Mononuclear cell (primary cell): Measurements from ENCODE around the gene FNDC3A. TPM values are rescaled to one million over a fixed set of nuclear protein-coding genes. Genes with fewer than 3 reads are reported as not detected.
"Not testable (repeated sequence)": the region's sequence is repeated elsewhere in the genome, so short reads cannot be mapped to it uniquely, and the experiment has no call there.

ENCODE experiments used
- H3K27me3 ChIP-seq: 2 replicates; pipeline ENCODE4 v1.6.0; 2011; ENCODE audit warnings: low read length, control low read depth; ENCODE audit not compliant: insufficient read depth
- H3K4me1 ChIP-seq: 2 replicates; pipeline ENCODE4 v1.5.1; 2011; ENCODE audit warnings: mild to moderate bottlenecking, low read length, control low read depth; ENCODE audit not compliant: insufficient read depth
- H3K4me3 ChIP-seq: 2 replicates; pipeline ENCODE4 v1.5.1; 2011; ENCODE audit warnings: mild to moderate bottlenecking, low read length, moderate library complexity
- H3K9me3 ChIP-seq: 2 replicates; pipeline ENCODE4 v1.5.1; 2011; ENCODE audit warnings: low read depth, mild to moderate bottlenecking, control low read depth, low read length
- total RNA-seq: library from RNA; depleted of rRNA; stranded (reverse); fragments of >200 nt; gene quantifications from one replicate; pipeline ENCODE4 v1.2.3, GENCODE V29; 2012

Gene FNDC3A
- total RNA-seq, 1 donor = 29.5 TPM

DNA sequence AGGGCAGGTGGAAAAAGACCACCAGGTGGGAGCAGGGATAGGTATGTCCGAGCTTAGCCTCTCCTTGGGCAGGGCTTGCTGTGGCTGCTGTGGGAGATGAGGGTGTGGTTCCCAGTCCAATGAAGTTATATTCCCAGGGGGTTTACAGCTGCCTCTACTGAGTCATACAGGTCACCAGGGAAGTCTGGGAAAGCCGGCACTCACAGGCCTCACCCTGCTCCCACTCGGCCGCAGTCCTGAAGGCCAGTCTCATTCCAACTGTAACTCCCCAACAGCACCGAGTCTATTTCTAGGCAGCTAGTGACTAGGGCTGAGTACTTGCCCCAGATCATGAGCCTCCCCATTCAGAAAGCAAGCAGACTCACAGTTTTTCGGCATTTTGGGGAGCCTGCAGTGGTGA, 77.1 kb downstream of the FNDC3A start:
- Histone ChIP-seq H3K27me3 (no peaks in the 10 kb centered on the region), H3K4me3 (no peak overlapping the region), H3K9me3 (no peaks in the 10 kb centered on the region), H3K4me1 (no peaks in the 10 kb centered on the region)

- Histone ChIP-seq H3K4me3 (no peak overlapping the region), H3K9me3 (no peaks in the 10 kb centered on the region), H3K27me3 (no peaks in the 10 kb centered on the region), H3K4me1 (no peaks in the 10 kb centered on the region)
Observed at GRCh38 chr13:49053215-49053614, 77.5 kb downstream of the FNDC3A start.

- H3K27me3 ChIP-seq = no peaks in the 10 kb centered on the region
- no peaks in the 10 kb centered on the region for H3K9me3 ChIP-seq
- no peak overlapping the region for H3K4me3 ChIP-seq
- no peaks in the 10 kb centered on the region for H3K4me1 ChIP-seq
Observed at GRCh38 chr13:49053906-49054305, 78.2 kb downstream of the FNDC3A start.

DNA sequence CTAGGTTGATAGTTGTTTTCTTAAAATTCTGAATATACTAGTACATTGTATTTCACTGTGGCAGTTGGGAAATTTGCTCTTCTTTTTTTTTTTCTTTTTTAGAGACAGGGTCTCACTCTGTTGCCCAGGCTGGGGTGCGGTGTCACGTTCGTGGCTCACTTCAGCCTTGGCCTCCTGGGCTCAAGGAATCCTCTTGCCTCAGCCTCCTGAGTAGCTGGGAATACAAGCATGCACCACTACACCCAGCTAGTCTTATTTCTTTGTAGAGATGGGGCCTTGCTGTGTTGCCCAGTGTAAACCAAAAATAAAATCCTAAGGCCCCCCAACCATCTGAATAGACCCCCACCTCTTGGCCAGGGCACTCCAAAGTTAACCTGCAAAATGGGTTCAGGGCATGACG, 79.3 kb downstream of the FNDC3A start:
- no peaks in the 10 kb centered on the region for H3K27me3 ChIP-seq
- no peak overlapping the region for H3K4me3 ChIP-seq
- H3K4me1 ChIP-seq = no peaks in the 10 kb centered on the region
- no peaks in the 10 kb centered on the region for H3K9me3 ChIP-seq

- H3K27me3 ChIP-seq = no peaks in the 10 kb centered on the region
- no peak overlapping the region for H3K4me3 ChIP-seq
- no peaks in the 10 kb centered on the region for H3K9me3 ChIP-seq
- H3K4me1 ChIP-seq = no peaks in the 10 kb centered on the region
Observed at GRCh38 chr13:49057176-49057575, 81.5 kb downstream of the FNDC3A start.

- H3K27me3 ChIP-seq = no peaks in the 10 kb centered on the region
- H3K9me3 ChIP-seq = no peaks in the 10 kb centered on the region
- H3K4me1 ChIP-seq = no peaks in the 10 kb centered on the region
Observed at GRCh38 chr13:49058761-49059160, 83.0 kb downstream of the FNDC3A start.

GRCh38 chr13:49060678-49061387, 85.1 kb downstream of the FNDC3A start:
- H3K27me3 ChIP-seq = no peaks in the 10 kb centered on the region
- no peaks in the 10 kb centered on the region for H3K4me1 ChIP-seq
- H3K4me3 ChIP-seq = no peak overlapping the region
- H3K9me3 ChIP-seq = no peaks in the 10 kb centered on the region

More at GRCh38 chr13:49058761-49059160, 83.0 kb downstream of the FNDC3A start:
- H3K4me3 ChIP-seq = no peak overlapping the region

- H3K4me3 ChIP-seq, H3K9me3 ChIP-seq, H3K4me1 ChIP-seq, H3K27me3 ChIP-seq: not testable (repeated sequence)
Observed at GRCh38 chr13:49061388-49061752, 85.7 kb downstream of the FNDC3A start.

GRCh38 chr13:49062297-49062896, 86.7 kb downstream of the FNDC3A start:
- no peaks in the 10 kb centered on the region for H3K27me3 ChIP-seq
- no peaks in the 10 kb centered on the region for H3K4me1 ChIP-seq
- H3K9me3 ChIP-seq = no peaks in the 10 kb centered on the region
- H3K4me3 ChIP-seq = no peak overlapping the region

GRCh38 chr13:49063011-49063410, 87.3 kb downstream of the FNDC3A start:
- Histone ChIP-seq H3K27me3 (no peaks in the 10 kb centered on the region), H3K4me3 (no peak overlapping the region), H3K4me1 (no peaks in the 10 kb centered on the region), H3K9me3 (no peaks in the 10 kb centered on the region)

DNA sequence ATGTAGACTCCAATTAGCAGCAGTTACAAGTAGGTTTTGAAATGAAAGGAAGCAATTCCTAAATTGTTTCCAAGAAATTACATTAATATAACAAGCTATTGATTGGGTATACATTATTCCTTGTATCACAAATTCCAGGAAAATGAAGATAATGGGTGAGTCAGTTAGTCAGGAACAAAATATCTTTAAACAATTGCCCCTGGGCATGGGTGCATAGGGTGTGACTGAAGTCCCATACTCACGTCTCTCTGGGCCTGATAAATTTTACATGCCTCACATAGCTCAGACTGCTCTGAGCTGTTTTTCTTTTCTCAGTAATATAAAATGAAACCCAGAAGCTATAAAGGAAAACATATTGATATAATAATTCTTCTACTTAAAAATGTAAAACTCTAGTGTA, 87.8 kb downstream of the FNDC3A start:
- H3K9me3 ChIP-seq = no peaks in the 10 kb centered on the region
- H3K4me3 ChIP-seq = no peak overlapping the region
- H3K4me1 ChIP-seq = no peaks in the 10 kb centered on the region
- no peaks in the 10 kb centered on the region for H3K27me3 ChIP-seq

- Histone ChIP-seq H3K4me1 (no peaks in the 10 kb centered on the region), H3K27me3 (no peaks in the 10 kb centered on the region), H3K9me3 (no peaks in the 10 kb centered on the region)
Observed at GRCh38 chr13:49064476-49064875, 88.8 kb downstream of the FNDC3A start.

DNA sequence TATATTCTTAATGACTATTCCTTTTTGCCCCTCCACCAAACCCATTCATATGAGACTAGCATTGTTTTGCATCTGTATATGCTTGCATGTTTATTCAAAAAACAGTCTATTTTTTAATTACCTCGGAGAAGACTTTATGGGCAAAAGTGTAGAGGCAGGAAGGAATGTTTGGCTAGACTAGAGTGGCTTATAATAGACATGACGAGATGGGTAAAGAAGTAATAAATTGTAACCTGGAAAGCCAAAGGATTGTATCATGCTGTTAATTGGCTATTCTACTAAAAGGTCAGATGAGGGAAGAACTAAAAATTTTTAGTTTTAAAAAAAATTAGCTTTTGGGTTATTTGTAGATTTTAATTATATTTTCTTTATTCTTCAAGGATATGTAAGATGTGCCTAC, 91.1 kb downstream of the FNDC3A start:
- Histone ChIP-seq H3K9me3 (no peaks in the 10 kb centered on the region), H3K4me1 (no peaks in the 10 kb centered on the region), H3K4me3 (no peak overlapping the region), H3K27me3 (no peaks in the 10 kb centered on the region)

More at GRCh38 chr13:49064476-49064875, 88.8 kb downstream of the FNDC3A start:
- H3K4me3 ChIP-seq = no peak overlapping the region

- not testable (repeated sequence) for H3K9me3 ChIP-seq, H3K27me3 ChIP-seq, H3K4me3 ChIP-seq, H3K4me1 ChIP-seq
Observed at GRCh38 chr13:49068498-49068897, 92.8 kb downstream of the FNDC3A start.

DNA sequence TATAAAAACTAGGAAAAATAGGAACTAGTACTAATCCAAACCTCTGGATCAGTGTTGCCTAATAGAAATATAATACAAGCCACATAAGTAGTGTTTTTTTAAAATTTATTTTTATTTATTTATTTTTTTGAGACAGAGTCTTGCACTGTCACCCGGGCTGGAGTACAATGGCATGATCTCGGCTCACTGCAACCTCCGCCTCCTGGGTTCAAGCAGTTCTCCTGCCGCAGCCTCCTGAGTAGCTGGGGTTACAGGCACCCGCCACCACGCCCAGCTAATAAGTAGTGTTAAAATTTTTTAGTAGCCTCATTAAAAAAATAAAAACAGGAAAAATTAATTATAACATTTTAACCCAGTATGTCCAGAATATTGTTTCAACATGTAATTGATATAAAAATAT, 94.3 kb downstream of the FNDC3A start:
- not testable (repeated sequence) for H3K4me1 ChIP-seq, H3K27me3 ChIP-seq, H3K9me3 ChIP-seq, H3K4me3 ChIP-seq

DNA sequence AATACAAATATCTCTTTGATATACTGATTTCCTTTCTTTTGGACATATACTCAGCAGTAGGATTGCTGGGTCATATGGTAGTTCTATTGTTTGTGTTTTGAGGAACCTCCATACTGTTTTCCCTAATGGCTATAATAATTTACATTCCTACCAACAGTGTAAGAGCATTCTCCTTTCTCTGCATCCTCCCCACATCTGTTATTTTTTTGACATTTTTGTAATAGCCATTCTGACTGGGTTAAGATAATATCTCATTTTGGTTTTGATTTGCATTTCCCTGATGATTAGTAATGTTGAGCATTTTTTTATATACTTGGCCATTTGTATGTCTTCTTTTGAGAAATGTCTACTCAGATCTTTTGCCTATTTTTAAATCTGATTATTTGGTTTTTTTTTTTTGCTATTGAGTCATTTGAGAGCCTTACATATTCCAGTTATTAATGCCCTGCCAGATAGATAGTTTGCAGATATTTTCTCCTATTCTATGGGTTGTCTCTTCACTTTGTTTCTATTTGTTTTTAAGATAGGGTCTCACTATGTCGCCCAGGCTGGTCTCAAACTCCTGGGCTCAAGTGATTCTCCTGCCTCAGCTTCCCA, 95.7 kb downstream of the FNDC3A start:
- Histone ChIP-seq H3K27me3 (no peaks in the 10 kb centered on the region), H3K4me3 (no peak overlapping the region), H3K9me3 (no peaks in the 10 kb centered on the region), H3K4me1 (no peaks in the 10 kb centered on the region)
